ENCODE data around the gene DUSP6. TPM values are rescaled to one million over a fixed set of nuclear protein-coding genes. Genes with fewer than 3 reads are reported as not detected.

Gene DUSP6
- total and polyA plus RNA-seq, 2 of the 8 experiments (the other 6 are each of a cell fraction or from before 2014, with no cell fraction given) = 99.3 to 179 TPM

DNA sequence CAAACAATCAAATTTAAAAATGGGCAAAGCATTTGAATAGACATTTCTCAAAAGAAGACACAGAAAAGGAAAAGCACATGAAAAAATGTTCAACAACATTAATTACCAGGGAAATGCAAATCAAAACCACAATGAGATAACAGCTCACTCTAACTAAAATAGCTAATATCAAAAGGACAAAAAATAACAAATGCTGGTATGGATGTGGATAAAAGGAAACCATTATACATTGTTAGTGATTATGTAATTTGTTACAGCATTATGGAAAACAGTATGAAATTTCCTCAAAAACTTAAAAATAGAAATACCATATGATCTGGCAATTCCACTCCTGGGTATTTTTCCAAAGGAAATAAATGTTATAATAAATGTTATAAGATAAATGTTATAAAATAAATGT, 52.9 kb downstream of the DUSP6 start:
- no peak overlapping the region for H3K4ac ChIP-seq (replicated peaks; ENCODE audit: insufficient read length, low read depth, low read length)
- no peaks in the 10 kb centered on the region for H3K4me1 ChIP-seq (replicated peaks in 1 of 4; ENCODE audit: control insufficient read depth in 3 of 4, insufficient read depth in 4 of 4, low read length in 3 of 4)
- no peak overlapping the region for H2AFZ ChIP-seq (ENCODE audit: low read length)
- H3K23me2 ChIP-seq (ENCODE audit: low read depth, low read length) = no peaks in the 10 kb centered on the region
- no peak overlapping the region for H3K27ac ChIP-seq (ENCODE audit: low read depth, low read length)
- no peak for TF ChIP-seq SRF (IDR thresholded peaks at IDR 0.05; ENCODE audit: low read depth, low read length)
- no peak for TF ChIP-seq TEAD4 (IDR thresholded peaks at IDR 0.05; ENCODE audit: low read depth, low read length)
- TF ChIP-seq CEBPB (IDR thresholded peaks at IDR 0.05; ENCODE audit: low read depth, low read length) = no peak
- TF ChIP-seq EGR1 (IDR thresholded peaks at IDR 0.05; ENCODE audit: borderline replicate concordance, low read depth, low read length) = no peak
- TF ChIP-seq, protein P1, sequence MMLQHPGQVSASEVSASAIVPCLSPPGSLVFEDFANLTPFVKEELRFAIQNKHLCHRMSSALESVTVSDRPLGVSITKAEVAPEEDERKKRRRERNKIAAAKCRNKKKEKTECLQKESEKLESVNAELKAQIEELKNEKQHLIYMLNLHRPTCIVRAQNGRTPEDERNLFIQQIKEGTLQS (IDR thresholded peaks at IDR 0.05; ENCODE audit: insufficient read depth, low read depth, low read length) = no peak
- TF ChIP-seq NANOG (IDR thresholded peaks at IDR 0.05; ENCODE audit: insufficient read depth, low read depth, low read length, poor library complexity, severe bottlenecking) = no peak
- no peak for TF ChIP-seq RAD21 (IDR thresholded peaks at IDR 0.05 in 1 of 2, conservative IDR thresholded peaks at IDR 0.05 in 1 of 2; ENCODE audit: low read depth in 2 of 2, low read length in 2 of 2)
- TF ChIP-seq KDM1A (IDR thresholded peaks at IDR 0.05; ENCODE audit: borderline replicate concordance, low read length) = no peak
- no peak for TF ChIP-seq RXRA (IDR thresholded peaks at IDR 0.05; ENCODE audit: insufficient read depth, low read depth, low read length)
- no peaks in the 10 kb centered on the region for H3K36me3 ChIP-seq (ENCODE audit: control insufficient read depth in 2 of 4, insufficient read depth in 4 of 4, low read length in 3 of 4)
- no peaks in the 10 kb centered on the region for H3K79me1 ChIP-seq (ENCODE audit: low read depth, low read length)
- FAIRE-seq (no peak), DNase-seq (ENCODE audit: low read depth in 1 of 2, low spot score in 2 of 2) (no peak)
- POLR2A ChIA-PET (ENCODE audit: partially characterized antibody) = no interaction called here
- H2BK15ac ChIP-seq (ENCODE audit: low read length) = no peak overlapping the region
- no peak overlapping the region for H2BK12ac ChIP-seq (ENCODE audit: low read depth, low read length)
- H4K91ac ChIP-seq (replicated peaks; ENCODE audit: insufficient read length, low read length) = no peak overlapping the region
- H3K9me3 ChIP-seq (ENCODE audit: insufficient read depth in 2 of 2, low read depth in 1 of 2, low read length in 1 of 2) = no peaks in the 10 kb centered on the region
- H3K56ac ChIP-seq (replicated peaks; ENCODE audit: insufficient read length, low read depth, low read length) = no peak overlapping the region
- no peak overlapping the region for H2BK5ac ChIP-seq (ENCODE audit: low read depth, low read length)
- no peak overlapping the region for H3K14ac ChIP-seq (ENCODE audit: insufficient read length)
- no peak overlapping the region for H3K4me2 ChIP-seq (ENCODE audit: insufficient read depth in 1 of 2, low read depth in 2 of 2, low read length in 2 of 2)
- no peak overlapping the region for H2BK120ac ChIP-seq (replicated peaks; ENCODE audit: low read depth, low read length)
- H2BK20ac ChIP-seq (ENCODE audit: low read length) = no peak overlapping the region
- H4K5ac ChIP-seq (ENCODE audit: insufficient read length, low read depth, low read length) = no peak overlapping the region
- no peaks in the 10 kb centered on the region for H4K20me1 ChIP-seq (replicated peaks in 1 of 2; ENCODE audit: control insufficient read depth in 1 of 2, insufficient read depth in 2 of 2, low read length in 2 of 2)
- H3K79me2 ChIP-seq (ENCODE audit: control insufficient read depth in 1 of 2, insufficient read depth in 2 of 2, low read length in 2 of 2) = no peaks in the 10 kb centered on the region
- no peak overlapping the region for H3K4me3 ChIP-seq (ENCODE audit: extremely low read depth in 1 of 4, insufficient read depth in 2 of 4, low read depth in 3 of 4, low read length in 4 of 4)
- H2AK5ac ChIP-seq (ENCODE audit: low read depth, low read length) = no peak overlapping the region
- CTCF ChIA-PET (ENCODE audit: partially characterized antibody) = no interaction called here
- no peaks in the 10 kb centered on the region for H3K27me3 ChIP-seq (replicated peaks in 1 of 4; ENCODE audit: control insufficient read depth in 3 of 4, extremely low read depth in 1 of 4, insufficient read depth in 3 of 4, low read length in 3 of 4)
- H4K8ac ChIP-seq (ENCODE audit: extremely low read depth, insufficient read depth, low read length) = no peak overlapping the region
- H3K18ac ChIP-seq (ENCODE audit: extremely low read depth, low read length) = no peak overlapping the region
- no peak overlapping the region for H3K9ac ChIP-seq (replicated peaks in 1 of 4; ENCODE audit: extremely low read depth in 1 of 4, low read depth in 3 of 4, low read length in 3 of 4)
- no peak overlapping the region for H3K23ac ChIP-seq (ENCODE audit: insufficient read length)
